Retina (tissue), 1 donor: ENCODE data around the gene MRPL44.
A peak's percentile ranks its signal among the peaks of the same experiment; 100 is the strongest.
"Not testable (repeated sequence)": the region's sequence is repeated elsewhere in the genome, so short reads cannot be mapped to it uniquely, and the experiment has no call there.

Experiments
- DNase-seq: peaks from one replicate; pipeline ENCODE4 v3.0.0-alpha.2; 2016

The MRPL44 gene

GRCh38 chr2:223937535-223937934 lies 19.7 kb upstream of the MRPL44 start:
- no peak for DNase-seq

- DNase-seq, result not testable (repeated sequence)
Measured at GRCh38 chr2:223939438-223939837, 17.8 kb upstream of the MRPL44 start.

GRCh38 chr2:223941579-223942277 lies 15.5 kb upstream of the MRPL44 start:
- no peak for DNase-seq

- DNase-seq, result no peak
Measured at GRCh38 chr2:223943135-223943534, 14.1 kb upstream of the MRPL44 start.

GRCh38 chr2:223943561-223944008 lies 13.7 kb upstream of the MRPL44 start:
- no peak for DNase-seq

GRCh38 chr2:223944166-223944702 lies 13.0 kb upstream of the MRPL44 start:
- peak; percentile 80 for DNase-seq

- DNase-seq, result peak; percentile 93
Measured at GRCh38 chr2:223944703-223945531, 12.3 kb upstream of the MRPL44 start, which contains the start of gene WDFY1. TSS of gene WDFY1 (minus strand) at chr2:223945335. CDS start at chr2:223945284, 51 bp downstream.

- no peak for DNase-seq
Measured at GRCh38 chr2:223945755-223946154, 11.5 kb upstream of the MRPL44 start.

- no peak for DNase-seq
Measured at GRCh38 chr2:223947711-223948205, 9.5 kb upstream of the MRPL44 start.

GRCh38 chr2:223949241-223949840 lies 7.9 kb upstream of the MRPL44 start:
- no peak for DNase-seq

- DNase-seq, result no peak
Measured at GRCh38 chr2:223950448-223951347, 6.6 kb upstream of the MRPL44 start.

- peak; percentile 23 for DNase-seq
Measured at GRCh38 chr2:223952280-223952968, 4.8 kb upstream of the MRPL44 start.

GRCh38 chr2:223954401-223954800 lies 2.9 kb upstream of the MRPL44 start:
- DNase-seq, result no peak

- no peak for DNase-seq
Measured at GRCh38 chr2:223956300-223956699, 963 bp upstream of the MRPL44 start.

GRCh38 chr2:223959688-223960087 lies 2.4 kb downstream of the MRPL44 start:
- DNase-seq, result no peak

- DNase-seq, result no peak
Measured at GRCh38 chr2:223967981-223968380, 10.7 kb downstream of the MRPL44 start.

GRCh38 chr2:223969315-223969714 lies 12.1 kb downstream of the MRPL44 start:
- DNase-seq, result no peak

- no peak for DNase-seq
Measured at GRCh38 chr2:223969856-223970255, 12.6 kb downstream of the MRPL44 start.

GRCh38 chr2:223970343-223971128 lies 13.3 kb downstream of the MRPL44 start:
- peak; percentile 58 for DNase-seq

- no peak for DNase-seq
Measured at GRCh38 chr2:223971731-223972130, 14.5 kb downstream of the MRPL44 start.
